ENCODE results near the gene NRAS.

Gene NRAS

GRCh38 chr1:114712977-114713376, 3.6 kb downstream of the NRAS start:
- Mint-ChIP-seq H3K4me3 (no peak overlapping the region), H3K27ac (no peak overlapping the region), H3K36me3 (ENCODE audit: low read depth) (peaks cover 49% of the 10 kb centered on the region), H3K27me3 (ENCODE audit: low read depth) (no peaks in the 10 kb centered on the region), H3K4me1 (ENCODE audit: low read depth) (peaks cover 20% of the 10 kb centered on the region), H3K9me3 (no peaks in the 10 kb centered on the region)
- no peak for DNase-seq (ENCODE audit: low spot score)

GRCh38 chr1:114710360-114710759, 6.2 kb downstream of the NRAS start:
- DNase-seq (ENCODE audit: low spot score) = no peak
- no peaks in the 10 kb centered on the region for H3K27me3 Mint-ChIP-seq (ENCODE audit: low read depth)
- H3K36me3 Mint-ChIP-seq (ENCODE audit: low read depth) = peaks cover 50% of the 10 kb centered on the region
- peaks cover 7% of the 10 kb centered on the region for H3K4me1 Mint-ChIP-seq (ENCODE audit: low read depth)
- no peaks in the 10 kb centered on the region for H3K9me3 Mint-ChIP-seq
- H3K4me3 Mint-ChIP-seq = no peak overlapping the region
- no peak overlapping the region for H3K27ac Mint-ChIP-seq

- H3K36me3 Mint-ChIP-seq (ENCODE audit: low read depth) = peaks cover 39% of the 10 kb centered on the region
- no peaks in the 10 kb centered on the region for H3K4me1 Mint-ChIP-seq (ENCODE audit: low read depth)
- DNase-seq (ENCODE audit: low spot score) = no peak
- no peak overlapping the region for H3K27ac Mint-ChIP-seq
- H3K27me3 Mint-ChIP-seq (ENCODE audit: low read depth) = no peaks in the 10 kb centered on the region
- no peaks in the 10 kb centered on the region for H3K9me3 Mint-ChIP-seq
- no peak overlapping the region for H3K4me3 Mint-ChIP-seq
These were observed 9.0 kb downstream of the NRAS start for GRCh38 chr1:114707604-114708003.

- Mint-ChIP-seq H3K9me3 (no peaks in the 10 kb centered on the region), H3K4me1 (ENCODE audit: low read depth) (no peaks in the 10 kb centered on the region), H3K4me3 (no peak overlapping the region), H3K36me3 (ENCODE audit: low read depth) (peaks cover 21% of the 10 kb centered on the region), H3K27me3 (ENCODE audit: low read depth) (no peaks in the 10 kb centered on the region), H3K27ac (no peak overlapping the region)
- DNase-seq (ENCODE audit: low spot score) = no peak
These were observed 13.3 kb downstream of the NRAS start for GRCh38 chr1:114703242-114703641.

- no peak overlapping the region for H3K4me3 Mint-ChIP-seq
- H3K4me1 Mint-ChIP-seq (ENCODE audit: low read depth) = no peaks in the 10 kb centered on the region
- H3K36me3 Mint-ChIP-seq (ENCODE audit: low read depth) = peaks cover 18% of the 10 kb centered on the region
- DNase-seq (ENCODE audit: low spot score) = no peak
- no peak overlapping the region for H3K27ac Mint-ChIP-seq
- H3K27me3 Mint-ChIP-seq (ENCODE audit: low read depth) = no peaks in the 10 kb centered on the region
- no peaks in the 10 kb centered on the region for H3K9me3 Mint-ChIP-seq
These were observed 13.8 kb downstream of the NRAS start for GRCh38 chr1:114702737-114703136.

GRCh38 chr1:114701931-114702330, 14.6 kb downstream of the NRAS start:
- Mint-ChIP-seq H3K4me3 (no peak overlapping the region), H3K27me3 (ENCODE audit: low read depth) (no peaks in the 10 kb centered on the region), H3K36me3 (ENCODE audit: low read depth) (peaks cover 10% of the 10 kb centered on the region), H3K4me1 (ENCODE audit: low read depth) (no peaks in the 10 kb centered on the region), H3K9me3 (no peaks in the 10 kb centered on the region), H3K27ac (no peak overlapping the region)
- no peak for DNase-seq (ENCODE audit: low spot score)

GRCh38 chr1:114700036-114700600, 16.5 kb downstream of the NRAS start:
- H3K4me3 Mint-ChIP-seq = no peak overlapping the region
- no peaks in the 10 kb centered on the region for H3K9me3 Mint-ChIP-seq
- peaks cover 4% of the 10 kb centered on the region for H3K27me3 Mint-ChIP-seq (ENCODE audit: low read depth)
- no peak overlapping the region for H3K27ac Mint-ChIP-seq
- no peaks in the 10 kb centered on the region for H3K4me1 Mint-ChIP-seq (ENCODE audit: low read depth)
- DNase-seq (ENCODE audit: low spot score) = no peak
- peaks cover 1% of the 10 kb centered on the region for H3K36me3 Mint-ChIP-seq (ENCODE audit: low read depth)

- Mint-ChIP-seq H3K27ac (no peak overlapping the region), H3K27me3 (ENCODE audit: low read depth) (peaks cover 5% of the 10 kb centered on the region), H3K36me3 (ENCODE audit: low read depth) (no peaks in the 10 kb centered on the region), H3K9me3 (no peaks in the 10 kb centered on the region), H3K4me1 (ENCODE audit: low read depth) (no peaks in the 10 kb centered on the region), H3K4me3 (no peak overlapping the region)
- no peak for DNase-seq (ENCODE audit: low spot score)
These were observed 19.8 kb downstream of the NRAS start for GRCh38 chr1:114696810-114697209.

- no peak within 1 kb of the TSS for H3K27ac Mint-ChIP-seq
- DNase-seq (ENCODE audit: low spot score) = no peak
These were observed 21.0 kb downstream of the NRAS start, which contains the start of gene AMPD1 for GRCh38 chr1:114695430-114696058. Gene AMPD1 (minus strand): TSS chr1:114695546. CDS start chr1:114695471, 75 bp downstream.

GRCh38 chr1:114694540-114695310, 21.8 kb downstream of the NRAS start:
- H3K27me3 Mint-ChIP-seq (ENCODE audit: low read depth) = peaks cover 5% of the 10 kb centered on the region
- H3K4me1 Mint-ChIP-seq (ENCODE audit: low read depth) = no peaks in the 10 kb centered on the region
- no peak for DNase-seq (ENCODE audit: low spot score)
- no peak overlapping the region for H3K4me3 Mint-ChIP-seq
- H3K36me3 Mint-ChIP-seq (ENCODE audit: low read depth) = no peaks in the 10 kb centered on the region
- H3K27ac Mint-ChIP-seq = no peak overlapping the region
- H3K9me3 Mint-ChIP-seq = no peaks in the 10 kb centered on the region

More at GRCh38 chr1:114695430-114696058, 21.0 kb downstream of the NRAS start, which contains the start of gene AMPD1:
- H3K4me3 Mint-ChIP-seq = no peak within 1 kb of the TSS
- no peaks in the 10 kb centered on the region for H3K36me3 Mint-ChIP-seq (ENCODE audit: low read depth)
- H3K4me1 Mint-ChIP-seq (ENCODE audit: low read depth) = no peaks in the 10 kb centered on the region
- peaks cover 5% of the 10 kb centered on the region for H3K27me3 Mint-ChIP-seq (ENCODE audit: low read depth)
- H3K9me3 Mint-ChIP-seq = no peaks in the 10 kb centered on the region

- no peak overlapping the region for H3K27ac Mint-ChIP-seq
- no peaks in the 10 kb centered on the region for H3K36me3 Mint-ChIP-seq (ENCODE audit: low read depth)
- no peak overlapping the region for H3K4me3 Mint-ChIP-seq
- H3K4me1 Mint-ChIP-seq (ENCODE audit: low read depth) = no peaks in the 10 kb centered on the region
- DNase-seq (ENCODE audit: low spot score) = no peak
- H3K9me3 Mint-ChIP-seq = no peaks in the 10 kb centered on the region
- peaks cover 8% of the 10 kb centered on the region for H3K27me3 Mint-ChIP-seq (ENCODE audit: low read depth)
These were observed 23.6 kb downstream of the NRAS start for GRCh38 chr1:114692947-114693346.

- DNase-seq (ENCODE audit: low spot score) = no peak
- Mint-ChIP-seq H3K27ac (no peak overlapping the region), H3K9me3 (no peaks in the 10 kb centered on the region), H3K27me3 (ENCODE audit: low read depth) (peaks cover 19% of the 10 kb centered on the region), H3K36me3 (ENCODE audit: low read depth) (no peaks in the 10 kb centered on the region), H3K4me3 (no peak overlapping the region), H3K4me1 (ENCODE audit: low read depth) (no peaks in the 10 kb centered on the region)
These were observed 25.5 kb downstream of the NRAS start for GRCh38 chr1:114691061-114691460.

GRCh38 chr1:114690148-114690547, 26.4 kb downstream of the NRAS start:
- no peaks in the 10 kb centered on the region for H3K9me3 Mint-ChIP-seq
- no peaks in the 10 kb centered on the region for H3K4me1 Mint-ChIP-seq (ENCODE audit: low read depth)
- H3K36me3 Mint-ChIP-seq (ENCODE audit: low read depth) = no peaks in the 10 kb centered on the region
- H3K27ac Mint-ChIP-seq = no peak overlapping the region
- DNase-seq (ENCODE audit: low spot score) = no peak
- no peak overlapping the region for H3K4me3 Mint-ChIP-seq
- peaks cover 20% of the 10 kb centered on the region for H3K27me3 Mint-ChIP-seq (ENCODE audit: low read depth)

GRCh38 chr1:114688526-114688925, 28.0 kb downstream of the NRAS start:
- H3K36me3 Mint-ChIP-seq (ENCODE audit: low read depth) = no peaks in the 10 kb centered on the region
- H3K27ac Mint-ChIP-seq = no peak overlapping the region
- H3K27me3 Mint-ChIP-seq (ENCODE audit: low read depth) = peaks cover 20% of the 10 kb centered on the region
- no peak overlapping the region for H3K4me3 Mint-ChIP-seq
- H3K4me1 Mint-ChIP-seq (ENCODE audit: low read depth) = no peaks in the 10 kb centered on the region
- H3K9me3 Mint-ChIP-seq = no peaks in the 10 kb centered on the region
- no peak for DNase-seq (ENCODE audit: low spot score)
